HG03280 (cell line): ENCODE data around the gene MOAP1.
"Not testable (repeated sequence)": the region's sequence is repeated elsewhere in the genome, so short reads cannot be mapped to it uniquely, and the experiment has no call there.

Experiments
- ATAC-seq: cut with Tn5 transposase; IDR thresholded peaks from one replicate; pipeline ENCODE4 v1.9.1; 2021; ENCODE audit warnings: mild to moderate bottlenecking, moderate library complexity; ENCODE audit not compliant: unreplicated experiment

MOAP1 gene

GRCh38 chr14:93186466-93186865 lies 1.8 kb upstream of the MOAP1 start:
- ATAC-seq = no peak

- ATAC-seq = no peak
Observed at GRCh38 chr14:93185349-93185720, 638 bp upstream of the MOAP1 start.

GRCh38 chr14:93183596-93184317 lies 940 bp downstream of the MOAP1 start:
- no peak for ATAC-seq

GRCh38 chr14:93175492-93175891 lies 9.2 kb downstream of the MOAP1 start:
- ATAC-seq = no peak

- ATAC-seq = not testable (repeated sequence)
Observed at GRCh38 chr14:93174731-93175130, 10.0 kb downstream of the MOAP1 start.

GRCh38 chr14:93173943-93174395 lies 10.7 kb downstream of the MOAP1 start:
- ATAC-seq = no peak

GRCh38 chr14:93171376-93171775 lies 13.3 kb downstream of the MOAP1 start:
- no peak for ATAC-seq

- ATAC-seq = not testable (repeated sequence)
Observed at GRCh38 chr14:93170141-93170540, 14.6 kb downstream of the MOAP1 start.

- not testable (repeated sequence) for ATAC-seq
Observed at GRCh38 chr14:93169619-93170018, 15.1 kb downstream of the MOAP1 start.

GRCh38 chr14:93168610-93169009 lies 16.1 kb downstream of the MOAP1 start:
- ATAC-seq = not testable (repeated sequence)

GRCh38 chr14:93165271-93166265 lies 19.1 kb downstream of the MOAP1 start:
- not testable (repeated sequence) for ATAC-seq

GRCh38 chr14:93163564-93163963 lies 21.1 kb downstream of the MOAP1 start:
- ATAC-seq = no peak

GRCh38 chr14:93161411-93161940 lies 23.2 kb downstream of the MOAP1 start:
- no peak for ATAC-seq

GRCh38 chr14:93160353-93160801 lies 24.3 kb downstream of the MOAP1 start:
- no peak for ATAC-seq

GRCh38 chr14:93159625-93160352 lies 24.9 kb downstream of the MOAP1 start:
- not testable (repeated sequence) for ATAC-seq

GRCh38 chr14:93158349-93158748 lies 26.3 kb downstream of the MOAP1 start:
- ATAC-seq = not testable (repeated sequence)

GRCh38 chr14:93156693-93157369 lies 27.9 kb downstream of the MOAP1 start:
- no peak for ATAC-seq

GRCh38 chr14:93155667-93156066 lies 29.0 kb downstream of the MOAP1 start:
- no peak for ATAC-seq

GRCh38 chr14:93153121-93153520 lies 31.6 kb downstream of the MOAP1 start:
- no peak for ATAC-seq
